Stromal cell of bone marrow (primary cell): Measurements from ENCODE around the gene LRMDA.

Experiments used
- DNase-seq: peaks from one replicate; pipeline ENCODE4 v3.0.0-alpha.2; 2012; ENCODE audit warnings: low read depth

The LRMDA gene

DNA sequence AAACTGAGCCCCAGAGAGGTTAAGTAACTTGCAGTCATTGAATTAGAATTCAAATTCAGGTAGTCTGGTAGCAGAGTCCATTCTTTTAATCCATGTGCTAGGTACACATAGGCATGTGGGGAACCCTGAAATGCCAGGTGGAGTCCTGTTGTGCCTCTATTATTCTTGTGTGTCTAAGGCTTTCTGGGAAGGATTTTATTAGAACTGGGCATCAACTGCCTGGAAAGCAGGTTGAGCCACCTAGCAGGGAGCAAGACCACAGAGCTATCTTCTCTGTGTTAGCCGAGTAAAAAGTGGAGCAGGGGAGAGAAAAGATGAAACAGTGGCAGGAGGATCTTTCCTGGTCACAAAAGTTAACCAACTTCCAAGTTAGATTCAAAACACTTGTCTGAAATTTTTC lies 494.6 kb downstream of the LRMDA start:
- DNase-seq: no peak

DNA sequence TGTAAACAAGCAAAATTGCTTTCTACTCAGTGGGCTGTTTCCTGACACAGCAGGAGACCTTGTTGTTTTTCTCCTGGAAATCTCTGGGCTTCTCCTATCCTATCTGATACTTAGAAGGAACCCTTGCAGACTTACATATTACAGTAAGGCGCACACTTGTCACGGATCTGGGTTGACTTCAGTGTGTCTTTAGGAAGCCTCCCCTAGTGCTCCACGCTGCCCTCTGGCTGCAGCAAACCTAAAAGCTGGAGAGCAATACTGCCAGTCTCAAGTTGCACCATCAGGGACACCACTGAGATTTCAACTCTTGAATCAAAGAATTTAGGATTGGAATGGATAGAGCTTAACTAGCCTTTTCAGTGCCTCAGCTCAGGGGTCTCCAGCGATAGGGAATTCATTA lies 495.3 kb downstream of the LRMDA start:
- DNase-seq: no peak

DNA sequence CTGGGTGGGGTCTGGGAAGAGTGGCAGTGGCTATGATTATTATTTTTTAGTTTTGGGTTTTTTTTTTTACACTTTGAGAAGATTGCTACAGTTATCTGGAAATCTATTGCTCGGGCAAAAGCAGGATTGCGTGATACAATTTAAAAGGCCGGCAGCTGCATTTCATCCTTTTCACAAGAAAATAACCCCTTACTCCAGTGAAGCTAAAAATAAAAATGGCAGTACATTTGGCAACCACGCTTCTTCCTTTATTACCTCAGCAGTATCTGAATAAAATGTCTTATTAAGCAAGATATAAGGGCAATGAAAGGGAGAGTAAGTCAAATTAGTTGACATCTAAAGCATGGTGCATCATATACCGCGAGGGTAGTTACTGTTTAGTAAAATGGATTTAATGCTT lies 496.8 kb downstream of the LRMDA start:
- no peak for DNase-seq

DNA sequence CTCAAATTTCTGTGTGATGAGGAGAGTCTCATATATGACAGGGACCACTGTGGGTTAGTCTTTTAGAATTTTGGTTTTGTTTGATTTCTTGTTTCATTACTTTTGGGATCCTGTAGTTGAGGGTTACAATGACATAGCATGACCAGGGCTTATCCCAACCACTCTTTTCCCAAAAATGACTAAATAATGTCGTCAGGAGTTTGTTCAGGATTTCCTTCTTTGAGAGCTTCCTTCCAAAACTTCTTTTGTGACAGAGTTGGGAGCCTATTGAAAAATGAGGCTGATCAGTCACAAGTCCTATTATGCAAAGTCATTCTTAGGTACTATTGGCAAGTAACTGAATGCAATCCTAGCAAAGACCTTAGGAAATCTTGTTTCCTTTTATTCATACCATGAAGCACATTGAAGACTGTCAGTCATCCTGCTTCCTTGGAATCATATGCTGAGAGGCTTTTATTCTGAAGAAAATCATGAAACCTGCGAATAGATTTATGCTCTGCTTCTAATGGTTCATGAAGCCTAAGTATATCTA lies 498.3 kb downstream of the LRMDA start:
- no peak for DNase-seq

DNA sequence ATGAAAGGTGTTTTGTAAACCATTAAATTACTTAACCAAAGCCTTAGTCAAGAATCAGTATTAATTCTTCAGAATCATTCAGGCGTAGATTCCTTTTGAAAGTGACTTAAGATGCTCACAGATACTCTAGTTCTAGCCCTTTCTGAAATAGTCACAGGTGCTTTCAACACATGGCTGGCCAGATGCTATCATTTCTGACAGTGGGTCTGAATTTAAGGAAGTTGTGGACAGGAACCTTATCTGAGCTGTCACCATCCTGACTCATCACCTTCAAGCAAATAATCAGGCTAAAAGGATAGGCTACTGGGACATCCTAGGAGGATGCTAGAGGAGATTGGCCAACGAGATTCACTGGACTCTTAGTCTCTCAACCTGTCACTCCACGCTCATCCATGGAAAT lies 501.5 kb downstream of the LRMDA start:
- DNase-seq: no peak

DNA sequence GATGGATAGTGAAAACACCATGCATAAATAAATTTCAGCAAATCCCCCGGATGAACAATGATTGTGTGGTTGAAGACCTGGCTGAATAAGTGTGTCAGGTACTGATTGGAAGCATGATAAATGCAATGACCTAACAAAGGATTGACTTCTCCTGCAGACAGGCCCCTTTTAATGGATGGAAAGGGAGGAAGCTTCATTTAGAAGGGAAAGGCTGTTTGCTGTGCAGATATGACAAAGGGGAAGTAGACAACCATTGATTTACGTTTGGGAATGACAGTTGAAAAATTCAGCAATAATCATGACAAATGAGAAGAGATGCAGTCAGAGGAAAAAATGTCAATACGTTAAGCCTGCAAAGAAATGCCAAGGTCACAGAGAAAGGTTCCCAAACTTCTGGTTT lies 503.8 kb downstream of the LRMDA start:
- no peak for DNase-seq

DNA sequence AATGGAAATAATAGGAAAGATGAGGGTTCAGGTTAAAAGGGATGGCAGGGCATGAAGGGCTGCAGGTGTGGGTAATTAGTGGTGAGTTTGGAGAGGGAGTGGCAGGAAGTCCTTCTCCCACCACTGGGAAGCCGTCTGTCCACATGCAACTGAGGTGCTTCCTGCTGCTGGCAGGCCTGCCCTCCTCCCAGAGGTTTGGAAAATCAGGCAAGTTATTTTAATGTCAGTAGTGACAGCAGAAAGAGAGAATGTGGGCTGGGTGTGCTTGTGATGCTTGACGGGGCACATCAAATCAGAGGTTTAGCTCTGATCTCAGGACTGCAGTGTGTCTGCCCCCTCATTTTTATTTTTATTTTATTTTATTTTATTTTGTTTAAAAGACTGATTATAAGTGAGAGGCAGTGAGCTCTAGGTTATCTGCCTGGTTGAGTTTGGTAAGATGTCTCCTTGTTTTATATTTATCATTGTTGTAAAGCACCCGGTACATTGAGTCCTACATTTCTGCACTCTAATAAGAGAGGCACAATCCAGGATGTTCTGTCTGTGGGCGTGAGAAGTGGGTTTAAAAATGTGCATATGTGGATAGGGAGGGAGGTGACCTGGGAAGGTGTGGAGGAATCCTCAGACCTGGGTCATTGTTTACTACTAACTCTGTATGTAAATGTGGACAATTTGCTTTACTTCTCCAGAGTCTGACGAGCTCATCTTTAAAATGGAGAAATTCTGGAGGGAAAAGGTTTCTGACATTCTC lies 504.4 kb downstream of the LRMDA start:
- no peak for DNase-seq

DNA sequence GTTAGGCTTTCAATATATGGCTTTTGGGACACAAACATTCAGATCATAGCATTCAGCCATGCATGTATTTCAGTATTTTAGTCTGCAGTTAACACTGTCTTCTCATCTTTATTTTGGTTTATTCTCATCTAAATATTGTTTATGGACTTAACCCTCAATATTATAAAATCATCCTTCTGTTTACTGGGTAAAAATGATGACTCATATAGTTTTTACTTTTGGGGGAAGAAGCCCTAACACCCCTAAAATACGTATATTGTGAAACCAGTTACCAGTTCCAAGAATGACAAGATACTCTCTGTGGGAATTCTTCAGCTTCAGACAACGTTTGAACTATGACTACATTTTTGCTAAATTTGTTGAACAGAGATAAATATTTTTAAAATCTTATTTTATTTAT lies 505.4 kb downstream of the LRMDA start:
- DNase-seq: no peak

DNA sequence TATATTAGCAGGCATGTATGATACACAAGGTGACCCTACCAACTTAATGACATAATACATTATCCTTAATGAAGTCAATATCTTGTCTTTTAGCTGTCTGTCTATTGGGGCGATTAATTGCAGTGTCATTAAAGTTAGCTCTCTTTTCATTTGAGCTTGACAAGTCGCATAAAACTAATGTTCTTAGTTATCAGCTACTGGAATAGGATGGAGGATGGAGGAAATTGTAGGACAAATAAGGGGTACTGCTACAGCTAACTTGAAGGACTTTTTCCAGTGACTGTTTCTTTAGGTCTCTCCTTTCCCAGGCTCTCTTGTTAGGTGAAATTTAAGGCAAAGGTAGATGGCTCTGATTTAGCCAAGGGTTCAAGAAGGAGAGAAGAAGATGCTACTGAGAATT lies 506.4 kb downstream of the LRMDA start:
- DNase-seq: no peak

DNA sequence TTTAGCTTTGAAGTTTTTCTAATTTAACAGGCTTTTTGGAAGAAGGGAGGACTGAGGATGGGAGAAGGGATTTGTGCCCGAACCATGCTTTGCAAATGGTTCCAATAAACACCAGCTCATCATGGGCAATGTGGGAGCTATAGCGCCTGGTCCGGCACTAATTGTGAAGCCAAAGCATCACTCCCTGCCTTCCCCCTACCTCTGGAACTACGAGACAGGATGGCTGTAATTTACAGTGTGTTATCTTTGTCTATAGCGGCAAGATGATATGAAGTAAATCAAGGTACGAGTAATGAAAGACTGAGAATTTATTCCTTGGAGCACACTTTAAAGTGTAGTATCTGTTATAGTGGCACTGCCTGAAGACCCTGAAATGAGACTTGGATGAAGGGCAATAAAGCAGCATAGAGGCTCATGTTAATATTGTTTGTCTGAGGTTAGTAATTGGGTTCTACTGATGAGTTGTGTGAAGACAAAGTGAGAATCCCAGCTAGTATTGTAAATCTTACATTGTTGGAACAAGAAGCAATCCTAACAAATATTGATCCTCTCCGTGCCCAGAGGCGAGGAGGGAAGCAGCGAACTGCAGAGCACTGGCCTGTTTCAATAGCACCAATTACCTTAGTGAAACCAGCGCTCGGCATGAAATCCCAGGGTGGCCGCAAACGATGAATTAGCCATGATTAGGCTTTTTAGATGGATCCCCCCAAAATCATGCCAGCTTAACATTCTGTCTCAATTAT lies 507.1 kb downstream of the LRMDA start:
- no peak for DNase-seq

DNA sequence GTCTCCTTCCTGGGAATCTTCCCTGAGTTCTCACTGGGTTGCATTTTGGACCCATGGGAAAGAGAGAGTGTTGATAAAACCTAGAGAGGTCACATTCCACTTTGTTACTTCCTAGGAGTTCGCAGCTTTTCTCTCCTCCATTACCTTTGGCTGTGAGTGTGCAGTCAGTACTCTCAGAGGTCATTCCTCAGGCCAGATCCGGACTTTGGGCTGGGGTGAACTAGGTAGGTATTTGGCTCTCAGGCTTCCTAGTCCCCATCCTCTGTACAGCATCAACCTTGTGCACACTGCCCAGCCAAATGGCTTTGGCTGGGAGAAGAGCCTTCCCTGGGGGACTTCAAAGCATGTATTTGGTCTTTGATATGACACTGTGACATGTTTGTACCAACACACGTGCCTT lies 508.1 kb downstream of the LRMDA start:
- no peak for DNase-seq

DNA sequence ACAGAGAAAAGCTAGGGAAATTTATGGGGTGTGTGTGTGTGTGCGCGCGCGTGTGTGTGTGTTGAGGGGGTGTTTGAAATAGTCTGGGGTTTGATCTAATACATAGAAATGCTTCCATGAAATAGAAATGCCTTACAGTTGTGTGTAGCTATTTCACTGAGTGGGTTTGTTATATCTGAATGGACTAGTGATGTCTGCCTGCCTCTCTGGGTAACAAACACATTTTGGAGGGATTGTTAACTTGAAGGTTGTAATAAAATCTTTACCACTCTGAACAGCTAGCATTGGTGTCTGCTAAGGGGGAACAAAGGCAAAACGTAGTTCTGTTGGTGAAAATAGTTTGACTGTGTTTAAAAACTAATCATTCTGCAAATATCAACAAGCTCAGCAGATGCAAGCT lies 509.3 kb downstream of the LRMDA start:
- no peak for DNase-seq

DNA sequence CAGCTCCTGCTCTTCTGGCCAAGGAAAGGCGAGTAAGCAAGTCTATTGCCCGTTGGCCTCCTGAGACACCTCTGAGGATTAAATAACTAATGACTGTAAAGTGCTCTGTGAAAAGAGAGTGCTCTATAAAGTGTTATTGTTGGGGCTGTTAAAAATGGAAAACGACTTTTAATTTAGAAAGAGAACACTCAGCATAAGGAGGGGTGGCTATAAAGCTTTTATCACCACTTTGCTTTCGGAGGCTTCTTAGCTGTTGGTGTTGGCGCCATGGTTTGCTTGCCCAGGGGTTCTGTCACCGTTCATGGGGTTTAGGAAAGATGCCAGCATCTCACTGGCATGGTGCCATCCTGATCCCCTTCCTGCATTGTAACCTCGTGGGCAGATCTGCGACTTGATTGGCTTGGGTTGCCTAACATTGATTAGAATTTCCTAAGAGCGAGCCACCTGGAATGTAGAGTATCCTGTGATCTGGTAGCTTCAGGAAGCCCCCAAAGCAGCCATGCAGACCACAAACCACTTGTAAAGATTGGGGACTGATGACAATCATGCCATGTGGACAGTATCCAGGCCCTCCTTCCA lies 509.9 kb downstream of the LRMDA start:
- DNase-seq: no peak

DNA sequence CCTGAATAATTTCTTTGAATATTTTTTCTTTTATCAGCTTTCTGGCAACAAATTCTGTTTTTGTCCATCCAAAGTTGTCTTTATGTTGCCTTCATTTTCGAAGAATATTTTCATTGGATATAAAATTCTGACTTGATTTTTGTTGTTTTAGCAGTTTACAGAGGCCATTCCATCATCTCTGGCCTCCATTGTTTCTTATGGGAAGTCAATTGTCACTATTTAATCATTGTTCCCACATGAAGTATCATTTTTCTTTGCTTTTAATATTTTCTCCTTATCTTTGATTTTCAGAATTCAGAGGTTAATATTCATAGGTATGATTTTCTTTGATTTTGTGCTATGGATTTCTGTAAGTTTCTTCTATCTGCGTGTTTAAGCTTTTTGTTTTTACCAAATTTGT lies 512.6 kb downstream of the LRMDA start:
- no peak for DNase-seq

DNA sequence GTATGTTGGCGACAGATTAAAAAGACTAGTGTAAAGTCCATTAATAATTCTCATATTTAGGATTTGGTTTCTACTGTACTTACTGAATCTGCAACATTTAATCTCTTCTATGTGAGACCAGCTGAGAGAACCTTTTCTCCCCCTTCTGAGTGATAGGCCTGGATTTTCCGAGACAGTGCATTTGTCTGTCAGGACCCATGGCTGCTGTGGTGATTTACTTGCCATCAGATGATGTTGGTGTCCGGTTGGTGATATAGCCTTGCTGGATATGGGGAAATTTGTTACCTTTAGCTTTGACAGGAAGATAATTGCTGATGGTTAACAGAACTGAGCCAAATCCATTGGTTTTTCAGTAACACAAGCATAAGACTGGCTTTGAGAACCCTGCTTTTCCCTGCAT lies 517.2 kb downstream of the LRMDA start:
- no peak for DNase-seq

DNA sequence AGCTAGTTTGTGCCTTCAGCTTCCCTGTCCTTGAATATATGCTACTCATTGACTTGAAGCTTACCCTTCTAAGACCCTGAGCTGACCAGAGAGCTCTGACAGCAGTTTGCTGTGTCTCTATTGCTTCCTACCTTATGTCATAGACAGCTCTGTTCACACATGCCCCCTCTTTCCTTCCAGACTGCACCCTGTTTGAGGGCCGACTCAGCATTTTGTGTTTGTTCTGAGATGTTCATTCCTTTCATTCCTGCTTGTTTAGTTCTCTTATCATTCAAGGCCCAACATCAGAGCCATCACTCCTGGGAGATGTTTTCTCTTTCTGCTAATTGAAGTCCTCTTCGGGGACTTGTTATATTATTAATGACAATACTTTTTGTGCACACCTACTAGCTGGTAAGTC lies 518.9 kb downstream of the LRMDA start:
- DNase-seq: no peak

DNA sequence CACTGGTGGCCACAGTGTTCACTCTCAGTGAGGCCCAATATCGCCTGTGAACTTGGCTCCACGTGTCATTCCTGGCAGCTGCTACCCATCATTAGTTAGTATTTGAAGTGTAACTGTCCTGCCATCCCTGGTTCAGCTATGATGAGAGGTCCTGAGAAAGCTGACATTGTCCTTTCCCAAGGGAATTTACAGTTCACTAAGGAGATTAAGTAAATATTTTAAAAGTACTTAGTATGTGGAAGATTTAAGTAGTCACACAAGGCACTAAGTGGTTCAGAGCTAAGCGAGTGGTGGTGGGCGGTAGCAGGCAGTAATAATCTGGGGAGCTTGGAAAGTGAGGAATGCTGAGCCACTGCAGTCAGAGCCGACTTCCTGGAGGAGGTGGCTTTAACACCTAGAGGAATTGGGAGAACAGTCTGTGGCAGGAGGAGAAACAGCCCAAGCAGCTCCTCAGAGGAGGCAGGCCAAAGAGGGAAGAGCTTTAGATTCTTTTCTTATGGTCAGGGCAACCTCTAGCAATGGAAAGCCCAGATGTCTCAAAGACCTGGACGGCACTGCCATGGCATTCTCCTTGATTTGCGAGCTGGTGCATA lies 519.7 kb downstream of the LRMDA start:
- DNase-seq: no peak

DNA sequence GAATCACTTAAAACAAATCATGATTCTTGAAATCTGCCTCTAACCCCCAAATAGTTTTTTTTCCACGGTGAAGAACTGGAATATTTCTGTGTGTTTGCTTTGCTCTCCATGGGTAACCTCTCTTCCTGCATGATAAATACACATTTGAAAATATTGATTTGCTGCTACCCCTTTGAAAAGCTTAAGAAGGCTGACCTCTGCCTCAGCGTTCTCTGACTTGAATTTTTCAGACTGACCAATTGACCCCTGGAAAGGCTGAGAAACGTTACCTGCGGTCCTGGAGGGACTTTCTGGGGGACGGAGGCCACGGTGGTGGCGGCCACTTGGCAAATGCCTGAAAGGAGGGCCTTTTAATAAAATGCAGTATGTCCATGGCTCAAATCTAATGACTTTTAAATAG lies 520.2 kb downstream of the LRMDA start:
- no peak for DNase-seq

DNA sequence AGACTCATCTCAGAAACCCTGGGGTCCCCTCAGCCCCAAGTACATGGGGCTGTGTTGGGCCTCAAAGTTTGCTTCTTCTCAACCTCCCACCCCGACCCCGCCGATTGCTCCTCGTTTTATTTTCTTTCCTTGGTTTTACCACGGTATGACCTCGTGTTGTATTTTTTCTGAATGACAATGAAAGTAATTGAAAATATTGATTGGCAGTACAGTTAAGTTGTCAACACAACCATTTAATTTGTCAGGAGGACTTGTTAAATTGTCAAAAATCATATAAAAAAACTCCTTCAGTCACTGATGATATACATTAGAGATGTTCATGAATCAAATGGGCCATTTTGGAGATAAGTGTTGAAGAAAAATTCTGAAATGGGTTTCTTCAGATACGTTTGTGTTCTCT lies 520.7 kb downstream of the LRMDA start:
- DNase-seq: no peak

DNA sequence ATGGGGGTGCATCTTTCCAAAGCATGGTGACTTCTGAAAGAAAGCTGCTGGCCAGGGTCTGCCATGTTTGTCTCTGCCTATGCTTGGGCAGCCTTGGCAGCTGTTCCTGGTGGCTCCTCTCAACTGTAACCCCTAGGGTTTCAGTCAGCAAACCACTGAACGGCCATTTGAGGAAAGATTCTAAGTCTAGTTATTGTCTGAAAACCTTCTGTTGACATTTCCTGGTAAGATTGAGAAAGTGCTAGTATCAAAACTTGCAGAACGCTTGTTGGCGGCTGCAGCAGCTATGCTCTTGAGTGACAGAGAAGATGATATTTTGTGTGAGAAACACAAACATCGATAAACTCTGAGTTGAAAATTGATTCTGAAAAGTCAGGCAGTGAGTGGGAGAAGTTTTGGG lies 523.1 kb downstream of the LRMDA start:
- no peak for DNase-seq

DNA sequence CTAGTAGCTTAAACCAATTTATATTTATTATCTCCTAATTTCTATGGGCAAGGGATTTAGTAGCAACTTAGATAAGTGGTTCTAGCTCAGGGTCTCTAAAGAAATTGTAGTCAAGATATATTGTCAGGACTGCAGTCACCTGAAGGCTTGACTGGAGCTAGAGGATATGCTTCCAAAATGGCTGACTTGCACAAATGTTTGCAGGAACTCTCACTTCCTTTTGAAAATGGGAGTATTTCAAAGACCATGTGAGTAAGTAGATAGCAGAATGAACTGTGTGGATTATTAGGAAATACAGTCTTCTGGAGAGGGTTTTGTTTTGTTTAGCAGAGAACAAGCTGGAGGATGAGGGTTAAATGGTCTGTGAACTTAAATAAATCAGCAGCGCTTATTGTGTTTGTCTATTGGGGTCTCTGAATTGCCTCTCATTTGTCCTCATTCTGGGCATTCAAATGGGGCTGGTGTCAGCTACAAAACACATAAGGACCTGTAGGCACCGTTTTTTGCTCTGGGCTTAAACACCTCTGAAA lies 524.6 kb downstream of the LRMDA start:
- no peak for DNase-seq

DNA sequence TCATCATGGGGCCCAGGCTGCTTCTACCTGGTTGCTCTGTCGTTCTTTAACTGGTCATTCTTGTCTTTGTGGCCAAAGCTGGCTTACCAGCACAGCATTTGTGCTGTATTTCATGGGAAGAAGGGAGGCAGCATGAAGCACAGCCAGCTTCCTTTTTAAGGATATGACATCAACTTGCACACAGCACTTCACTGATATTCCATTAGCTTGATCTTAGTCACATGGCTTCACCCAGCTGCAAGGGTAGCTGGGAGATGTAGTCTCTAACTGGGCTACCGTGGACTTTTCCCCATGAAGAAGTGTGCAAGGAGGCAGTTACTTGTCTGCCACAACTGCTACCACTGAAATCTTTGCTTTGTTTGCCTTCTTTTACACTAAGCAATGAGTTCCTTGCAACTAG lies 525.2 kb downstream of the LRMDA start:
- DNase-seq: no peak
